K562 (cell line): ENCODE data around the gene PLA2G4F. TPM values are rescaled to one million over a fixed set of nuclear protein-coding genes. Genes with fewer than 3 reads are reported as not detected.

Experiments
- CTBP1 ChIP-seq: fragments of 450-650 bp; IDR thresholded peaks from 2 replicates; pipeline ENCODE4 v1.6.1; 2016; ENCODE audit warnings: borderline replicate concordance
- FOXJ2 ChIP-seq: fragments of 200-800 bp; sonication (Bioruptor generic); IDR thresholded peaks from 2 replicates; pipeline ENCODE4 v1.6.1; 2016; ENCODE audit warnings: missing genetic modification characterization, missing compliant biosample characterization
- FOXK2 ChIP-seq, 2 experiments: fragments of 450-650 bp; IDR thresholded peaks in 1 of 2; conservative IDR thresholded peaks in 1 of 2; 2 replicates each; pipeline ENCODE4 v1.6.1; 2016; ENCODE audit warnings: low read depth in 2 of 2, mild to moderate bottlenecking in 1 of 2
- MECOM ChIP-seq: fragments of 250-450 bp; sonication (Bioruptor Pico); IDR thresholded peaks from 2 replicates; pipeline ENCODE4 v1.8.0; 2022; ENCODE audit warnings: inconsistent platforms
- MGA ChIP-seq: fragments of 450-650 bp; IDR thresholded peaks from 2 replicates; pipeline ENCODE4 v1.6.1; 2016; ENCODE audit warnings: mild to moderate bottlenecking, moderate library complexity
- MYC ChIP-seq, 2 experiments: fragments of 250-450 bp in 1 of 2; sonication (Bioruptor Pico) in 1 of 2; IDR thresholded peaks; 2 replicates each; pipeline versions ENCODE4 v1.5.1 to v1.6.1; 2012 to 2021; ENCODE audit warnings: low read depth in 2 of 2, borderline replicate concordance in 1 of 2, improper control_type of control experiment in 1 of 2, low read length in 1 of 2, mild to moderate bottlenecking in 1 of 2, moderate library complexity in 1 of 2
- RNF219 ChIP-seq: fragments of 250-450 bp; sonication (Bioruptor Pico); IDR thresholded peaks from 2 replicates; pipeline ENCODE4 v1.5.0; 2022; ENCODE audit warnings: mild to moderate bottlenecking
- ZNF511 ChIP-seq: sonication (generic); formaldehyde crosslinking; IDR thresholded peaks from 2 replicates; pipeline ENCODE4 v1.8.0; 2022; ENCODE audit warnings: mild to moderate bottlenecking, missing genetic modification reagents
- polyA plus RNA-seq, 8 experiments: library from polyadenylated mRNA; depleted of rRNA in 4 of 8; stranded (reverse) in 5 of 8; unstranded in 3 of 8; fragments of >200 nt; fragmentation: Nextera tagmentation in 2 of 8; fragmentation: Illumina TruSeq in 1 of 8; extraction: Ambion mirVana in 2 of 8; extraction: Trizol in 1 of 8; gene quantifications; 2 replicates each; pipeline versions ENCODE4 v1.2.1 to v1.2.3, GENCODE V29; 2011 to 2014; ENCODE audit warnings: inconsistent platforms in 1 of 8, missing spikeins in 1 of 8
- total RNA-seq, 7 experiments: library from RNA; depleted of rRNA in 6 of 7; stranded (reverse); fragments of >200 nt in 6 of 7; fragmentation: Illumina TruSeq in 2 of 7; extraction: Trizol in 2 of 7; gene quantifications; 2 replicates each; pipeline versions ENCODE4 v1.2.1 to v1.2.3, GENCODE V29; 2011 to 2021; ENCODE audit warnings: low replicate concordance in 1 of 7
- TF ChIP-seq, protein P1 (sequence below): sonication (generic); formaldehyde crosslinking; IDR thresholded peaks from 2 replicates; pipeline ENCODE4 v1.9.0; 2022; ENCODE audit warnings: mild to moderate bottlenecking, missing genetic modification reagents

PLA2G4F gene
- total and polyA plus RNA-seq, 9 of the 15 experiments (the other 6 are each of a cell fraction or from before 2014, with no cell fraction given), result 0.02 TPM; not detected in 8

DNA sequence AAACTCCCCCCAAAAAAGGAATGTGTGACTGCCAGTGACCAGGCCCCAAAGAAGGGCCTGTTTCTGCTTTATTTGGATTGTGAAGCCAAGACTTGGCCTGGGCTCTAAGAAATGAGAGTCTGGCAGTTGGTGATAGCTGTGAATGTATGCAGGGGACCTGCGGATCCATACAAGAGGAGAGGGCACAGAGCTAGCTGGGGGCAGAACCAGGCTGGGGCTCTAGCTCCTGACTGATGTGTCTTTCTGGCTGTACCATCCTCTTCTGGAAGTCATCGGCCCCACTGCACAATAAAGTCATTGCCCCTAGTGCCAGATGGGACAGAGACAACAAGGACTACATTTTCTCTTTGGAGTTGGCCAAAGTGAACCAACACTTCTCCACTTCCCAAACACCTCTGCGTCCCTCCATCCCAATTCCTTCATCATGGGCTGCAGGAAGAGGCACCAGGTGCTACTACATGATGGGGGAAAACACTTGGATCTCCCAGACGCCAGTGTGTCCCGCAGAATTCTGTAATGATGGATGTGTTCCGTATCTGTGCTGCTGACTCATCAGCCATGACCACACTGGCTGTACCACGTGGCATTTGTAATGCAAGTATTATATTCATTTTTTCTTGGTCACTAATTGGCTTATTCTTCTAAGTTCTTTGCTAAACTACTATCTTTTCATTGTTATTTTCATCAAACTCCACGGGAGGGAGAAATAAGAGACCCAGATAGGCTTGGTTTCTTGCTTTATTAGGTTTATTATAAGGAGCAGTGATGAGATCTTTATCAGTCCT lies 1.7 kb upstream of the PLA2G4F start (continued):
- TF ChIP-seq FOXJ2 (tag), result no peak
- TF ChIP-seq MECOM, result no peak
- peak; percentile 62; the same call in 1 of the 2 replicates for TF ChIP-seq CTBP1
- no peak for TF ChIP-seq RNF219 (CRISPR knock-in tag)
- TF ChIP-seq MGA, result peak; percentile 65
- TF ChIP-seq, protein P1, sequence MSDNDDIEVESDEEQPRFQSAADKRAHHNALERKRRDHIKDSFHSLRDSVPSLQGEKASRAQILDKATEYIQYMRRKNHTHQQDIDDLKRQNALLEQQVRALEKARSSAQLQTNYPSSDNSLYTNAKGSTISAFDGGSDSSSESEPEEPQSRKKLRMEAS, result peak; percentile 78
- TF ChIP-seq FOXK2 (conservative IDR thresholded peaks at IDR 0.05 in 1 of 2, IDR thresholded peaks at IDR 0.05 in 1 of 2; ENCODE audit: low read depth in 2 of 2), result 0 out of 4 replicates have a peak, but pooled peaks of 1 of the 2 experiments have one; percentile 17
- no peak for TF ChIP-seq ZNF511
- peak; percentile 86 for TF ChIP-seq MYC (IDR thresholded peaks at IDR 0.05; ENCODE audit: low read depth, low read length)
- no peak for TF ChIP-seq MYC (CRISPR knock-in tag; IDR thresholded peaks at IDR 0.05; ENCODE audit: borderline replicate concordance, low read depth)
